Measurements from ENCODE around the gene SDK2.

SDK2 gene

GRCh38 chr17:73437826-73438225, 206.4 kb downstream of the SDK2 start:
- DNase-seq: no peak

- no peak for DNase-seq
Measured at GRCh38 chr17:73436954-73437353, 207.3 kb downstream of the SDK2 start.

GRCh38 chr17:73435412-73435811, 208.8 kb downstream of the SDK2 start:
- DNase-seq: no peak

GRCh38 chr17:73434154-73434553, 210.1 kb downstream of the SDK2 start:
- DNase-seq: no peak

GRCh38 chr17:73433501-73433900, 210.7 kb downstream of the SDK2 start:
- DNase-seq: no peak

GRCh38 chr17:73432624-73433190, 211.5 kb downstream of the SDK2 start:
- DNase-seq: no peak

- no peak for DNase-seq
Measured at GRCh38 chr17:73431401-73432205, 212.6 kb downstream of the SDK2 start.

- DNase-seq: no peak
Measured at GRCh38 chr17:73430848-73431247, 213.4 kb downstream of the SDK2 start.

- no peak for DNase-seq
Measured at GRCh38 chr17:73430165-73430680, 214.0 kb downstream of the SDK2 start.

- peak; percentile 84 for DNase-seq
Measured at GRCh38 chr17:73429440-73430164, 214.6 kb downstream of the SDK2 start.

- no peak for DNase-seq
Measured at GRCh38 chr17:73427198-73427597, 217.0 kb downstream of the SDK2 start.

GRCh38 chr17:73424571-73424970, 219.7 kb downstream of the SDK2 start:
- no peak for DNase-seq

- DNase-seq: no peak
Measured at GRCh38 chr17:73423806-73424205, 220.4 kb downstream of the SDK2 start.

GRCh38 chr17:73423159-73423715, 221.0 kb downstream of the SDK2 start:
- no peak for DNase-seq

GRCh38 chr17:73422121-73422520, 222.1 kb downstream of the SDK2 start:
- DNase-seq: no peak

- DNase-seq: no peak
Measured at GRCh38 chr17:73420897-73421296, 223.3 kb downstream of the SDK2 start.

GRCh38 chr17:73419881-73420280, 224.4 kb downstream of the SDK2 start:
- DNase-seq: no peak

- no peak for DNase-seq
Measured at GRCh38 chr17:73419051-73419450, 225.2 kb downstream of the SDK2 start.

- DNase-seq: no peak
Measured at GRCh38 chr17:73415782-73416181, 228.5 kb downstream of the SDK2 start.

GRCh38 chr17:73414171-73414955, 229.9 kb downstream of the SDK2 start:
- DNase-seq: no peak

GRCh38 chr17:73412914-73413313, 231.3 kb downstream of the SDK2 start:
- no peak for DNase-seq

GRCh38 chr17:73411313-73411747, 232.9 kb downstream of the SDK2 start:
- no peak for DNase-seq

Measured in stimulated activated CD4-positive, alpha-beta T cell treated with anti-CD3 and anti-CD28 coated beads, Interleukin-1b, Interleukin-23, amount 100 ng/mL, for 48 hours (primary cell).